ENCODE measurements around the gene SUSD2.
"Not testable (repeated sequence)": the region's sequence is repeated elsewhere in the genome, so short reads cannot be mapped to it uniquely, and the experiment has no call there.

SUSD2 gene

DNA sequence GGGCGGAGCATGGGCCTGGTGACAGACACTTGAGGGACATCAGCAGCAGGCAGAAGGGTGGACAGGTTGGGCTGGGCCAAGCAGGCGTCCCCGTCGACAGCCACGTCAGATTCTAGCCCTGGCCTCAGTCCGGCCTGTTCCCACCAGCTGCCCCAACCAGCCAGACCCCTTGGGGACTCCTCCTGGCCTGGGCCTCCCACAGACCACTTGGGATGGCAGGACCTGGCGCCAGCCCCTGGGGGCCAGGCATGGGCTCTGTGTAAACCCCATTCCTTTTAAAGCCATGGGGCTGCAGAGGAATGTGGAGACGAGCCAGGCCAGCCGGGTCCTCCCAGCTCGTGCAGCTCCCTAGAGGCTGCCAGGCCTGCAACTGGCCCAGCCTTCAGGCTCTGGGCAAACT lies 4.7 kb upstream of the SUSD2 start:
- peak; percentile 42 for DNase-seq (ENCODE audit: low read depth, low spot score)

DNA sequence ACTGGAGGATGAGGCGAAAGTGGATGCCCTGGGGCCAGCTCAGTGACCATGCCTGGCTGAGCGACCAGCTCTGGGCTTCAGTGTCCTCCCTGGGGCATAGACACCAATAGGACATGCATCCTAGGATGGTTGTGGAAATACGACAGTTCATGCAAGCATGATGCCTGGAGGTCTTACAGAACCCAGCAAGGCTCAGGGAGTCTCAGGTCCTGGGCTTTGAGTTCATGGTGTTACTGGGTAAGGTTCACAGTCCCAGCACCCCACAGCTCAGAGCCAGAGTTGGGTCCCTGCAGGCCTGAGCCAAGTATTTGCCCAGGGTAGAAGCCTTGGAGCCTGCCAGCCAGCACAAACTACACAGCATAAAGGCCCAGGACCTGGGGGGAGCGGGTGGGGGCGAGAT lies 4.2 kb upstream of the SUSD2 start:
- no peak for DNase-seq (ENCODE audit: low read depth, low spot score)

DNA sequence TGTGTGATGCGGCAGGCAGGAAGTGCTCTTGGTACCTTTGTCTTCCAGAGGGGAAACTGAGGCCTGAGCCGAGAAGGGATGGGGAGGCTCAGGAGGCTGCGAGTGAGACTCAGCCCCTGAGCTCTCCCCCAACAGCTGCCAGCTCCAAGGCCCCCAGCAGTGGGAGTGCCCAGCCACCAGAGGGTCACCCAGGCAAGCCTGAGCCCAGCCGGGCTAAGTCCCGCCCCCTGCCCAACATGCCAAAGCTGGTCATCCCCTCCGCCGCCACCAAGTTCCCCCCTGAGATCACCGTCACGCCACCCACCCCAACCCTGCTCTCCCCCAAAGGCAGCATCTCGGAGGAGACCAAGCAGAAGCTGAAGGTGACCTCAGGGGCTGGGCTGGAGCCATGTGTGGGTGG lies 3.8 kb upstream of the SUSD2 start:
- DNase-seq (ENCODE audit: low read depth, low spot score) = no peak

DNA sequence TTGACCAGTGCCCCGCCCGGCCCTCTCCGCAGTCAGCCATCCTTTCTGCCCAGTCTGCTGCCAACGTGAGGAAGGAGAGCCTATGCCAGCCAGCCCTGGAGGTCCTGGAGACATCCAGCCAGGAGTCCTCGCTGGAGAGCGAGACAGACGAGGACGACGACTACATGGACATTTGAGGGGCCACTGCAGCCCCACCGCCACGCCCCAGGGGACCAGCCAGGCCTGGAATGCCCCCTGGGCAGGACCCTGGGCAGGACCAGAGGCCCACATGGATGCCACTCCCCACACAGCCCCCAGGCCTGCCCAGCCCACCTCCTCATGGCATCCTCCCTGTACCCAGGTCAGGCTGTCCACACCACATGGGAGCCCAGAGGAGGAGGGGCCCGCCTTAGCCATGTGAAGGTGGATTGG lies 3.3 kb upstream of the SUSD2 start:
- DNase-seq (ENCODE audit: low read depth, low spot score) = no peak

DNA sequence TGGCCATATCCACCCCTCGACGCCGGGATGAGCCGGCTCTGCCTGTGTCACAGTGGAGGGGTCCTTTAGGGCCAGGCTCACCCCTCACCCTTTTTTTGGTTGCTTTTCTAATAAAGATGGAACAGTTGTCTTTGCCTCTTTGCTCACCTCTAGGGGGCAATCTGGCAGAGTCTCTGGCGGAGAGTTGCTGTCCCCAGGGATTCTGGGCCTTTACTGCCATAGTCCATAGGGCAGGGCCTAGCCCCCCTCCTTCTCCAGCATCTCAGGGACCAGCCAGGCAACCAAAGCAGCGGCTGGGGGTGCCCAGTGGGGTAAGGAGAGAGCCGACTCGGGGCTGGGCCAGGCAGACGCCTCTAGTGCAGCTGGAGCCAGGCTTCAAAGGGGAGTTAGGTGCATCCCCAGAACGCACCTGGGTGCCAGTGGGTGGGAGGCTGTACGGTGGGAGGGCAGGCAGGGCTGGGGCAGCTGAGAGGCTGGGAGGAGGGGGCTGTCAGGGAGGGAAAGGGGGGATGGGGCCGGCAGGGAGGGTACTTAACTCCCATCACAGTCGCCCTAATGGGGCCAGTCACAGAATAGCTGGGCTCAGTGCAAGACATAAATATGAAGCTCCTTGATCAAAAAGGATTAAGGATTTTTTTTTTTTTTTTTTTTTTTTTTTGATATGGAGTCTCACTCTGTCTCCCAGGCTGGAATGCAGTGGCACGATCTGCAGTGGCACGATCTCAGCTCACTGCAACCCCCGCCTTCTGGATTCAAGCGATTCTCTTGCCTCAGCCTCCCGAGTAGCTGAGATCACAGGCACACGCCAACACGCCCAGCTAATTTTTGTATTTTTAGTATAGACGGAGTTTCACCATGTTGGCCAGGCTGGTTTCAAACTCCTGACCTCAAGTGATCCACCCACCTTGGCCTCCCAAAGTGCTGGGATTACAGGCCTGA lies 2.5 kb upstream of the SUSD2 start:
- no peak for DNase-seq (ENCODE audit: low read depth, low spot score)

DNA sequence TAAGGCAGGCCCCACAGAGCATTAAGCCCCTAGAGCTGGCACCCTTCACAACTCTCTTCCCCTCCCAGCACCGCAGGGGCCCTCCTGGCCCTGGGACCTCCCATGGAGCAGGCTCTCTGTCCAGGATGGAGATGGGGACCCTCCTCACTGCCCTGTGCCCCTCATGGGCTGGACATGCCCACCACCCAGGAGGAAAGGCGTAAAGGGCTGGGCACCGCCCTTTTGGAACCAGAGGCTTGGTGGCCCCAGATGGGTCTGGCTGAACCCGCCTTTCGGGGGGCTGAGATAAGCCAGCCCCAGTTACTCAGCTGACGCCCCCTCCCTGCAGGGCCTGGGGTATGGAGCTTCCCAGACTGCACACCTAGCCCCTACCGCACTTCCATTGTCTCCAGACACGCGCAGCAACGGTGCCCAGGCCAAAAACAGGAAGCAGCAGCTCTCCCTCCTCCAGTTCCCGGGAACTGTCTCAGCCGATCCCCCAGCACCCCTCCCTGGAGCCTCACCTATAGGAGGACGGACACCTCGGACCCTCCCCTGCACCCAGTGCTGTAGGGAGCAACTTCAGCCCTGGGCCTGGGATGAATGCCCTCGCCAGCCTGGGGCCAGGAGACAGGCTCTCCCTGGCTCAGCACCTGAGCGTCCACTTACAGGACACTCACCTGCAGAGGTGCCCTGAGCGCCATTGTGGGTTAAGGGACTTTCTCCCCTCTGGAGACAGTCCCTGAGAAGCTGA lies 1.6 kb upstream of the SUSD2 start:
- no peak for DNase-seq (ENCODE audit: low read depth, low spot score)

DNA sequence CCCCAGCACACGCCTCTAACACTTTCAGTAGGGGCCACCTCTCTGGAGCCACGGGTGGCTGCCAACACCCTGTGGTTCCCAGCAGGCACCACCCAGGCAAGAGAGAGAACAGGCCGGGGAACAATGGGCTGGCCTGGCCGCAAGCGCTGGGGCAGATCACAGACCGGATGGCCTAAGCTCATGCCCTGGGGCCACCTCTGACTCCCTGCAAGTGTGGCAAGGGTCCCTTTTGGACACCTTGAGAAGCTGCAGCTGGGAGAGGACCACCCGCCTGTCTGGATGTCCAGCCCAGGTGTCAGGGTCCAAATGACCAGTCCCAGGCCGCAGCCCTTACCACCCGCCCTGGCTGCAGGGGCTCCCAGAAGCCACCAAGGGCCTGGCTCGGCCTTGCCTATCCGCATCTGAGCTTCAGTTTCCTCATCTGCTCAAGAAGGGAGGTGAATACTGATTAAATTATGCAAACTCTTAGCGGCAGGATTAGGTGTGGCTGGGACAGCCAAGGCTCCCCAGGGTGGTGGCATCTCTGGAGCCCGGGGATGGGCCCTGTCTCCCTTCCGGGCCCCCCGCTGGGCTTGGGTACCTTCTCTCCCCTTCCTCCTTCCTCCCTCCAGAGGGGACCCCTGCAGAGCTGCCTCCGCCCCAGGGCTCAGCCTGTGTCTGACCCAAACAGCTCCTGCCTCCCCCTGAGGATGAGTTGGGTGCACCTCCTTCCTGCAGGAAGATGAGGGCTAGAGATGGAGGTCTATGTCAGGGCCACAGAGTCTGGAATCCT lies 785 bp upstream of the SUSD2 start:
- DNase-seq (ENCODE audit: low read depth, low spot score) = no peak

DNA sequence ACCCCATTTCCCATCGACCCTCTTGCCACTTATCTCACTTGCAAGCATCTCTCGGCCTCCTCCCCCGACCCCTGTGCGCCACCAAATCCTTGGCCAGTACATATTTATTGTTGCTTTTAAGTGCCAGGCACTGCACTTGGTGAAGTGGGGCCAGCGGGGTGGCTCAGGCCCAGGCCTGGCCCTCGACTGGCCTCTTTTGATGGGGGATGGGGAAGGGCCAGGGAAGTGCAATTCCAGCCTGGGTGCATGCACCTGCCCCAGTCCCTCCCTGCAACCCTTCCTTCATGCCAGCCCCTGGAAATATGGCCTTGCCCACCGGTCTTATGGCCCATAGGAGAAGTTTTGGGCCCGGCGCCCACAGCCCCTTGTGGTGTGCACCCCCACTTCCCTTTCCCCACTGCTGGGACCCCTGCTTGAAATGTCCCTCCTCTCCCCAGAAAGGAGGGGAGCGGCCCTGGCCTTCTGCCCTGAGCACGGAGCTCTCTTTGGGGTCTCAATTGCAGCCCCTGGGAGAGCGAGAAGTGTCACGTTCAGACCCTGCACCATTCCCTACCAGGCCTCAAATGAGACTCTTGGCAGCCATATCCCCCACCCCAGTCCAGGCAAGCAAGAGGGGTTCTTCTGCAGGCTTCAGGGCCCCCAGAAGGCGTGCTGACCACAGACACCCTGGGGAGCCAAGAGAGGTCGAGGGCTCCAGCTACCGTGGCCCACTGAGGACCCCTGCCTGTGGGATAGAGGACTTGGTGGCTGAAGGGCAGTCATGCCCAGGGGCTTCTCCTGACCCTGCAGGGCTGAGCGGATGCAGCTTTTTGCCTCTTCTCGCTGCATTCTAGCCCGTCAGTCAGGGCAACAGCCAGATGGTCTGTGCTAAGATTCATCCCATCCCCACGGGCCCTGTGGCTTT lies 961 bp downstream of the SUSD2 start:
- no peak for DNase-seq (ENCODE audit: low read depth, low spot score)

DNA sequence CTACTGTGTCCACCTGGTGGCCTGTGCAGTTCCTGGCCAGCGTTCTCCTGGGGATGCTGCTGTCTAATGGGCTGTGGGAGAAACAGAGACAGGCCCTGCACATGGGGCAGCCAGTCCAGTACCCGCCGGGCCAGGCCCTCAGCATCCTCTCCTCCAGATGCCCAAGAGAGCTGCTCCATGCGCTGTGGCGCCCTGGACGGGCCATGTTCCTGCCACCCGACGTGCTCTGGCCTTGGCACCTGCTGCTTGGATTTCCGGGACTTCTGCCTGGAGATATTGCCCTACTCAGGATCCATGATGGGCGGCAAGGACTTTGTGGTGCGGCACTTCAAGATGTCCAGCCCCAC lies 1.6 kb downstream of the SUSD2 start:
- DNase-seq (ENCODE audit: low read depth, low spot score) = not testable (repeated sequence)

DNA sequence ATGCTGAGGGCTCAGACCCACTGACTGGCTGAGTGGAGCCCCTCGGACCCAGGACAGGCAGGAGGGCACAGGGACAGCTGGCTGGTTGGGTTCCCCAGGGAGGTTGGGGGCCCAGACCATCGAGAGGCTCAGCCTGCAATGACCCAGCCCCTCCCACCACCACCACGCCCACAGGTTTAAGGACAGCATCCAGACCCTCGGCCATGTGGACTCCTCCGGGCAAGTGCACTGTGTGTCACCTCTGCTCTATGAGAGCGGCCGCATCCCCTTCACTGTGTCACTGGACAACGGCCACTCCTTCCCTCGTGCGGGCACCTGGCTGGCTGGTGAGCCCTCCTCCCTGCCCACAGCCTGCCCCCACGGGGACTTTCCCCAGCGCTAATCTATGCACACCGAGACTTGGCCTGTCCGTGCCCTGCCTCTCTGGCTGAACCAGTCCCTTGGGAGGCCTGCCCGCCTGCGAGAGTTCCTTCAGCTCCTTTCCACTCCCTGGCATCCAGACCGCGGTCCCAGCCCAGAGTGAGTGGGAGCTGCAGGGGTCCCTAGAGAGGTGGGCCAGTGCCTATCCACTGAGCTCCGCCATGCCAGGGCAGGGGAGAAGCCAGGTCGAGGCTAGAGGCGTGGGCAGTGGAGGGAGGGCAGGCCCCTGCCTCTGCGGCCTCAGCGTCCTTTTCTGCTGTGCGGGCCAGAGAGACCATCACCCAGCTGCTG lies 2.2 kb downstream of the SUSD2 start:
- DNase-seq (ENCODE audit: low read depth, low spot score) = no peak

DNA sequence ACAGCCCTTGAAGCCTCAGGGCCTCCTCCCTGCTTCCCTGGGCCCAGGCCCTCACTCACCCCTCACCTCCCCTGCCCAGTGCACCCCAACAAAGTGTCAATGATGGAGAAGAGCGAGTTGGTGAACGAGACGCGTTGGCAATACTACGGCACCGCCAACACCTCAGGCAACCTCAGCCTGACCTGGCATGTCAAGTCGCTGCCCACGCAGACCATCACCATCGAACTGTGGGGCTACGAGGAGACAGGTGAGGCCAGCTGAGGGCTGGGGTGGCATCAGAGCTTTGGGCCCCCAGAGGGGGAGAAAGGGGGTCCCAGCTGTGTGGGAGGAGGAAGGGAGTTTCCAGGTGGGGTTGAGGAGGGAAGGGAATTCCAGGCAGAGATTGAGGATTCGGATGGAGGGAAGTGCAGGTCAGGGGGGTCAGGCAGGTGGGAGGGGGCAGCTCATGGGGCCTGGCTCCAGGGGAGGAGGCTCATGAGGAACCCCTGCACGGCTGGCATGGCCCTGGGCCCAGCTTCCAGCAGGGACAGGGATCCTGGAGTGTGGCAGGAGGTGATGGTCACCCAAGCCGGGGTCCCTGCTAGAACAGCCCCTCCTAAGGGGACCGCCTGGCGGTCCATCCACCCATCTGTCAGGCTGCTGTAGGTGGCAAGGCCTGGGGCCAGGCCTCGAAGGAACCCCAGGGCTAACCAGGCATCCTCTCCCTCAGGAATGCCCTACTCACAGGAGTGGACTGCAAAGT lies 2.9 kb downstream of the SUSD2 start:
- DNase-seq (ENCODE audit: low read depth, low spot score) = no peak

DNA sequence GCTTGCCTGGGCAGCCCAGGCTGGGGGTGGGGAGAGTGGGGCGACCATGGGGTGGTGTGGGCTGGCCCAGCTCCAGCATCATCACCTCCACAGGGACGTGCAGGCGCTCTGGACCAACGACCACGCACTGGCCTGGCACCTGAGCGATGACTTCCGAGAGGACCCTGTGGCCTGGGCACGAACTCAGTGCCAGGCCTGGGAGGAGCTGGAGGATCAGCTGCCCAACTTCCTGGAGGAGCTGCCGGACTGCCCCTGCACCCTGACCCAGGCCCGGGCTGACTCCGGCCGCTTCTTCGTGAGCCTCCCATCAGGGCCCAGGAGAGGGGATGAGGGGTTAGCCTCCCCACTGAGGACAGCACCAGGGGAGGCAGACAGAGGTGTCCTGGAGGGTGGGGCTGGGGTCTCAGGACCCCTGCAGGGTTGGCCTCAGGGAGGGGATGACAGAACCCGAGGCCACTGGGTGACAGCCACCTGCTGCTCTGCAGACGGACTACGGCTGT lies 3.8 kb downstream of the SUSD2 start:
- DNase-seq (ENCODE audit: low read depth, low spot score) = no peak

DNA sequence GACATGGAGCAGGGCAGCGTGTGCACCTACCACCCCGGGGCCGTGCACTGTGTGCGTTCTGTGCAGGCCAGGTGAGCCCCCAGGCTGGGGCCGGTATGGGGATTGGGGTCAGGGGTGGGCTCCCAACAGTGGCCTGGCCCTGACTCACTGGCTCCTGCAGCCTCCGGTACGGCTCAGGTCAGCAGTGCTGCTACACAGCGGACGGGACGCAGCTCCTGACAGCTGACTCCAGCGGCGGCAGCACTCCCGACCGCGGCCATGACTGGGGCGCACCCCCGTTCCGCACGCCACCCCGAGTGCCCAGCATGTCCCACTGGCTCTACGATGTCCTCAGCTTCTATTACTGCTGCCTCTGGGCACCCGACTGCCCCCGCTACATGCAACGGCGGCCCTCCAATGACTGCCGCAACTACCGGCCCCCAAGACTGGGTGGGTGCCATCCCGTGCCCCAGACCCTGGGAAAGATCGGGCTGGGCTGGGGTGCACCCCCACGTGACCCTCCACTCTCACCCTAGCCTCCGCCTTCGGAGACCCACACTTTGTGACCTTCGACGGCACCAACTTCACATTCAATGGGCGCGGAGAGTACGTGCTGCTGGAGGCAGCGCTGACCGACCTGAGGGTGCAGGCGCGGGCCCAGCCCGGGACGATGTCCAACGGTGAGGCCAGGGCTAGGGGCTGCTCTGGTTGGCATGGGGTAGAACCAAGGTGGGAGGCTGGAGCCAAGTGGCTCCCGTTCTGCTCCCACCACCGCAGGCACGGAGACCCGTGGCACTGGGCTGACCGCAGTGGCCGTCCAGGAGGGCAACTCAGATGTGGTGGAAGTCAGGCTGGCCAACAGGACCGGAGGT lies 4.4 kb downstream of the SUSD2 start:
- DNase-seq (ENCODE audit: low read depth, low spot score) = no peak

DNA sequence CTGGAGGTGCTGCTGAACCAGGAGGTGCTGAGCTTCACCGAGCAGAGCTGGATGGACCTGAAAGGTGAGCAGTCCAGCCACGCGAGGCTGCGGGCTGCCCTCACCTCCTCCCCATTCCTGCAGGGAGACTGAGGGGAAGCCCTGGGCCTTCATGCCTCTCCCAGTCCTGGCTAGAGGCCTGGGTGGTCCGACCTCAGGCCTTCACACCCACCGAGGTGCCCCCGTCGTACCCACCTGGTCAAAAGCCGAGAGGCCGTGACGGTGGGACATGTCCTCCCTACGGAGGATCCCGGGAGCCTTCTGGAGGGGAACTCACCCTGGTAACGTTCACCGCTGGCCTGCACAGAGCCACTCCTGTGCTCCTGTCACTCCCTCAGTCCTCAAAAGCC lies 5.1 kb downstream of the SUSD2 start:
- DNase-seq (ENCODE audit: low read depth, low spot score) = no peak

DNA sequence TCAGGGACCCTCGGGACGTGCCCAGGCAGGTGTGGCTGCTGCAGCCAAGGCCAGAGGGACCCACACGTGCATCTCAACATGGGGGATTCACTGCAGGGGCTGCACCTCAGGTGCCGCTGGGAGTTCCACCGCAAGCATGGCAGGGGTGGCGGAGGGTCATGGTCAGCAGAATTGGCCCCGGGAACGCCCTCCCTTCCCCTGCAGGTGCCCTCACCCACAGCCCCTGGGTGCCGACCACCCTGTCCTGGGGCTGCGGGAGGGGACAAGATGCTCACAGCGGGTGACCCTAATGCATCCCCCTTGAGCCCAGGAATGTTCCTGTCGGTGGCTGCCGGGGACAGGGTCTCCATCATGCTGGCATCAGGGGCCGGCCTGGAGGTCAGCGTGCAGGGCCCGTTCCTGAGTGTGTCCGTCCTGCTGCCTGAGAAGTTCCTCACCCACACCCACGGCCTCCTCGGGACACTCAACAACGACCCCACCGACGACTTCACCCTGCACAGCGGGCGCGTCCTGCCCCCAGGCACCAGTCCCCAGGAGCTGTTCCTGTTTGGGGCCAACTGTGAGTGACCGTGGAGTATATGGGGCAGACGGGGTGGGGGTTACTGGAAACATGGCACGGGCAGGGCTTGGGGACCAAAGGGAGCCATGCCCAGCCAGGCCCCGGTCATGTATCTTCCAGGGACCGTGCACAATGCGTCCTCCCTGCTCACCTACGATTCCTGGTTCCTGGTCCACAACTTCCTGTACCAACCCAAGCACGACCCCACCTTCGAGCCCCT lies 5.8 kb downstream of the SUSD2 start:
- DNase-seq (ENCODE audit: low read depth, low spot score) = no peak

DNA sequence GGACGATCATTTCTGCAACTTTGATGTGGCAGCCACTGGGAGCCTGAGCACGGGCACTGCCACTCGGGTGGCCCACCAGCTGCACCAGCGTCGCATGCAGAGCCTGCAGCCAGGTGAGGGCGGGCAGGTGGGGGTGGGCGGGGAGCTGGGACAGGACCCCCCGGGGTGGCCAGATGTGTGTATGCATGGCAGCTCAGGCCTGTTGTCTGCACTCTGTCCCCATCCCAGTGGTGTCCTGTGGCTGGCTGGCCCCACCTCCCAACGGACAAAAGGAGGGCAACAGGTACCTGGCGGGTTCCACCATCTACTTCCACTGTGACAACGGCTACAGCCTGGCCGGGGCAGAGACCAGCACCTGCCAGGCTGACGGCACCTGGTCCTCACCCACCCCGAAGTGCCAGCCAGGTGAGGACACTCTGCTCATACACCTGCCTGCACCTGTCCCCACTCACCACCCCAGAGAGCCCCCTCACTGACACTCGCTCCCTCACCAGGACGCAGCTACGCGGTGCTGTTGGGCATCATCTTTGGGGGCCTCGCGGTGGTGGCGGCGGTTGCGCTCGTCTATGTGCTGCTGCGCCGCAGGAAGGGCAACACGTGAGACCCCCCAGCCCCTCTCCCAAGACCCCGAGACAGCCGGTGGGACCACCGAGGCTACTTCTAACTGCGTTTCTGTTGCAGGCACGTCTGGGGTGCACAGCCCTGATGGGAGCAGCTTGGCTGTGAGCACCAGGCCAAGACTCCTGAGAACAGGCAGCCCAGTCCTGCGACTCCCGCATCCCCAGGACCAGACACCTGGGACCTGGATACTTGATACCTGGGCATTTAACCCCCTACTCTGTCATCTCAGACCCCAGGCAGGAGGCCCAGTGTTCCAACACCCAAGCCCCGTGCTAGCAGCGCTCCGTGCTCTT lies 6.7 kb downstream of the SUSD2 start:
- no peak for DNase-seq (ENCODE audit: low read depth, low spot score)

DNA sequence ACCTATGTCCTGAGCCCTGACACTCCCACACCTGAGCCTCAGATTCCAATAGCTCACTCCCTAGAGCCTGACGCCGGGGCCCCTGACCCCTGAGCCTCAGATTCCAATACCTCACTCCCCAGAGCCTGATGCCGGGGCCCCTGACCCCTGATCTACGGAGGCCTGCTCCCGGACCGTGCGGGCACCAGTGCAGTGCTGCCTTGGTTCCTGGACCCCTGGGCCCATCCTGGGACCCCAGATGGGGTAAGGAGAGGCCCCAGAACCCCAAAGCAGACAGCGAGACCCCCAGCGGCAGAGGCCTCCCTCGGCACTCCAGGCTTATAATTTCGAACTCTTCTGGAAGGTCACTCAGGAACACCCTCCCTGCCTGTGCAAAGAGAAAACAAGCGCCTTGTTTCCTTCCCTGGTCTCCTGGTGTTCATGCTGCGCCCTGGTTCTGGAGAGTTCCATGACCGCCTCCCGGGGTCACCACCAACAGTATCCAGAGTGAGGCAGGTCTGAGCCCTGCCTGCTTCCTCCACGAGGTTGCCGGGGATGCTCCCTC lies 7.5 kb downstream of the SUSD2 start:
- DNase-seq (ENCODE audit: low read depth, low spot score) = no peak

All from astrocyte of the hippocampus (primary cell).